Dermis microvascular lymphatic vessel endothelial cell (primary cell): Measurements from ENCODE around the gene BCAS4. TPM values are rescaled to one million over a fixed set of nuclear protein-coding genes. Genes with fewer than 3 reads are reported as not detected.

Experiments used
- DNase-seq, 2 donors: peaks; one replicate each; pipeline versions ENCODE4 v3.0.0 to v3.0.0-alpha.2; 2010; ENCODE audit warnings: low read depth in 2 of 2
- total RNA-seq: library from RNA; depleted of rRNA; stranded (reverse); fragments of >200 nt; gene quantifications from 2 replicates; pipeline ENCODE4 v1.2.1, GENCODE V29; 2014

Gene BCAS4
- total RNA-seq, 1 donor from 2014 or later, result 1.5 TPM

GRCh38 chr20:50821994-50822393 lies 27.1 kb downstream of the BCAS4 start:
- no peak for DNase-seq

GRCh38 chr20:50823319-50823718 lies 28.5 kb downstream of the BCAS4 start:
- no peak for DNase-seq

GRCh38 chr20:50824137-50824536 lies 29.3 kb downstream of the BCAS4 start:
- DNase-seq, result no peak

- no peak for DNase-seq
Measured at GRCh38 chr20:50826121-50826520, 31.3 kb downstream of the BCAS4 start.

GRCh38 chr20:50828363-50829136 lies 33.7 kb downstream of the BCAS4 start:
- no peak for DNase-seq

- DNase-seq, result no peak
Measured at GRCh38 chr20:50831622-50832021, 36.8 kb downstream of the BCAS4 start.

GRCh38 chr20:50834599-50835005 lies 39.7 kb downstream of the BCAS4 start:
- no peak for DNase-seq

GRCh38 chr20:50837532-50838321 lies 42.9 kb downstream of the BCAS4 start:
- DNase-seq, result no peak

GRCh38 chr20:50838322-50838625 lies 43.4 kb downstream of the BCAS4 start:
- DNase-seq, result no peak

- no peak for DNase-seq
Measured at GRCh38 chr20:50838707-50839385, 44.0 kb downstream of the BCAS4 start.

GRCh38 chr20:50842821-50843220 lies 48.0 kb downstream of the BCAS4 start:
- DNase-seq, result no peak

- no peak for DNase-seq
Measured at GRCh38 chr20:50843331-50844276, 48.7 kb downstream of the BCAS4 start.

- DNase-seq, result peak; percentile 69 to 90
Measured at GRCh38 chr20:50844430-50845100, 49.7 kb downstream of the BCAS4 start.

GRCh38 chr20:50845566-50846215 lies 50.8 kb downstream of the BCAS4 start:
- no peak for DNase-seq

GRCh38 chr20:50848341-50848808 lies 53.5 kb downstream of the BCAS4 start:
- DNase-seq, result no peak

GRCh38 chr20:50848846-50849673 lies 54.2 kb downstream of the BCAS4 start:
- DNase-seq, result no peak

GRCh38 chr20:50850721-50851286 lies 55.9 kb downstream of the BCAS4 start:
- no peak for DNase-seq

- no peak for DNase-seq
Measured at GRCh38 chr20:50852085-50852484, 57.2 kb downstream of the BCAS4 start.
